Endothelial cell of umbilical vein (primary cell): ENCODE results near the gene TUNAR.

Experiments used
- EZH2 ChIP-seq: IDR thresholded peaks from 2 replicates; pipeline ENCODE4 v1.6.1; 2012; ENCODE audit warnings: borderline replicate concordance, low read depth, mild to moderate bottlenecking, moderate library complexity, low read length, inconsistent platforms; ENCODE audit not compliant: severe bottlenecking
- GATA2 ChIP-seq: IDR thresholded peaks from 2 replicates; pipeline ENCODE4 v1.7.0; 2011; ENCODE audit warnings: low read depth, mild to moderate bottlenecking, moderate library complexity, mixed read lengths, low read length; ENCODE audit not compliant: insufficient read length, insufficient read depth
- POLR2A ChIP-seq: IDR thresholded peaks from 2 replicates; pipeline ENCODE4 v1.6.1; 2012; ENCODE audit warnings: low read depth, mild to moderate bottlenecking, control low read depth, low read length
- POLR2AphosphoS5 ChIP-seq: IDR thresholded peaks from 2 replicates; pipeline ENCODE4 v1.6.1; 2012; ENCODE audit warnings: low read depth, mild to moderate bottlenecking, control low read depth, low read length, moderate library complexity; ENCODE audit not compliant: insufficient read depth
- TF ChIP-seq, protein P1 (sequence below), 2 donors: IDR thresholded peaks; 1 replicate in 1 of 2; 2 replicates in 1 of 2; pipeline ENCODE4 v1.5.1; 2011; ENCODE audit warnings: low read length in 2 of 2, mild to moderate bottlenecking in 2 of 2, moderate library complexity in 2 of 2, control low read depth in 1 of 2, inconsistent platforms in 1 of 2, low read depth in 1 of 2; ENCODE audit not compliant: insufficient read depth in 1 of 2; ENCODE audit errors: extremely low read depth in 1 of 2
- TF ChIP-seq, protein P2 (sequence below): IDR thresholded peaks from 2 replicates; pipeline ENCODE4 v1.6.1; 2011; ENCODE audit not compliant: insufficient read depth, insufficient read length

DNA sequence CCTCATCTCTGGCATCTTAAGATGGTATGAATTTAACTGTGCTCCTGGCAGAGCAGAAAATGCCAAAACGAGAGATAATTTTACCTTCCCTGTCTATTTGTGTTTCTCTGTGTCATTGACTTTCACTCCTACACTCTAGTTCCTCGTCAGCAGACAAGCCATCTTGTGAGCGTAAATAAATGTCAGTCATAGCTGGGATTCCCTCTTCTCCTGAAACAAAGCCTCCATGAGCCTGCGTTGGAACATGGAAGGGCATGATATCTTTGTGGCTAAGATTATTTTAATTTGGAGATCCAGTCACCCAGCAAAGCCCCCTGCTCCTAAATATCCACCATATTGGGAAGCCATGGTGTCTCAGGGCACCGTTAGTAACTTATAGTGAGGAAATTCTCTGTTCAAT is 37.8 kb upstream of the TUNAR start:
- TF ChIP-seq, protein P1, sequence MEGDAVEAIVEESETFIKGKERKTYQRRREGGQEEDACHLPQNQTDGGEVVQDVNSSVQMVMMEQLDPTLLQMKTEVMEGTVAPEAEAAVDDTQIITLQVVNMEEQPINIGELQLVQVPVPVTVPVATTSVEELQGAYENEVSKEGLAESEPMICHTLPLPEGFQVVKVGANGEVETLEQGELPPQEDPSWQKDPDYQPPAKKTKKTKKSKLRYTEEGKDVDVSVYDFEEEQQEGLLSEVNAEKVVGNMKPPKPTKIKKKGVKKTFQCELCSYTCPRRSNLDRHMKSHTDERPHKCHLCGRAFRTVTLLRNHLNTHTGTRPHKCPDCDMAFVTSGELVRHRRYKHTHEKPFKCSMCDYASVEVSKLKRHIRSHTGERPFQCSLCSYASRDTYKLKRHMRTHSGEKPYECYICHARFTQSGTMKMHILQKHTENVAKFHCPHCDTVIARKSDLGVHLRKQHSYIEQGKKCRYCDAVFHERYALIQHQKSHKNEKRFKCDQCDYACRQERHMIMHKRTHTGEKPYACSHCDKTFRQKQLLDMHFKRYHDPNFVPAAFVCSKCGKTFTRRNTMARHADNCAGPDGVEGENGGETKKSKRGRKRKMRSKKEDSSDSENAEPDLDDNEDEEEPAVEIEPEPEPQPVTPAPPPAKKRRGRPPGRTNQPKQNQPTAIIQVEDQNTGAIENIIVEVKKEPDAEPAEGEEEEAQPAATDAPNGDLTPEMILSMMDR (IDR thresholded peaks at IDR 0.05; ENCODE audit: extremely low read depth in 1 of 2, insufficient read depth in 1 of 2, low read depth in 1 of 2, low read length in 2 of 2), result no peak
- TF ChIP-seq EZH2 (no peak), GATA2 (no peak), POLR2A (no peak), POLR2AphosphoS5 (no peak)
- TF ChIP-seq, protein P2, sequence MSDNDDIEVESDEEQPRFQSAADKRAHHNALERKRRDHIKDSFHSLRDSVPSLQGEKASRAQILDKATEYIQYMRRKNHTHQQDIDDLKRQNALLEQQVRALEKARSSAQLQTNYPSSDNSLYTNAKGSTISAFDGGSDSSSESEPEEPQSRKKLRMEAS, result no peak
